Measurements from ENCODE around the gene CEACAM6.

CEACAM6 gene

DNA sequence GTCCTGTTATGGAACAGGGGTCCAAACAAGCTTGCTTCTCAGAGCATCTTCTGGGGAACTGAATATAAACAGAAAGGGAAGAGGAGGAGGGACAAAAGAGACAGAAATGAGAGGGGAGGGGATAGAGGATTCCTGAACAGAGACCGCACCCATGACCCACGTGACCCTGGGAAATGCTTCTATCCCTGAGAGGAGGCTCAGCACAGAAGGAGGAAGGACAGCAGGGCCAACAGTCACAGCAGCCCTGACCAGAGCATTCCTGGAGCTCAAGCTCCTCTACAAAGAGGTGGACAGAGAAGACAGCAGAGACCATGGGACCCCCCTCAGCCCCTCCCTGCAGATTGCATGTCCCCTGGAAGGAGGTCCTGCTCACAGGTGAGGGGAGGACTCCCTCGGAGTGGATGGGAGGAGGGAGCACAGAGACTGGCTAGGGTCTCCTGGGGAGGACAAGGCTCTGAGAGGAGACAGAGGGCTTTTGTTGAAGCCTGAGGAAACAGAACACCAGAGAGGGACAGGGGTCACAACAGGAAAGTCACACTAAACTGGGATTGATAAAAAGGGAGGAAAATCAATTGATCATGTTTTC, at the start of gene CEACAM6:
TSS of gene CEACAM6 (plus strand) at position 203 of the 586 bp plus-strand sequence. CDS start at position 312, 109 bp downstream.
- H3K4me2 ChIP-seq (ENCODE audit: insufficient read depth, low read length), result no peak within 1 kb of the TSS
- peaks cover 26% of the 10 kb centered on the region for H3K27me3 ChIP-seq (ENCODE audit: insufficient read depth, low read length, poor library complexity)
- H3K79me2 ChIP-seq (ENCODE audit: insufficient read depth, low read length), result no peaks in the 10 kb centered on the region
- no peak within 1 kb of the TSS for H3K27ac ChIP-seq (ENCODE audit: low read length)
- ATAC-seq (ENCODE audit: insufficient read depth, low read depth) (no peak), DNase-seq (no peak)
- no peaks in the 10 kb centered on the region for H3K36me3 ChIP-seq (ENCODE audit: insufficient read depth, low read length)
- no peak within 1 kb of the TSS for H2AFZ ChIP-seq (ENCODE audit: low read depth, low read length)
- H3K4me3 ChIP-seq (ENCODE audit: low read depth in 1 of 2, low read length in 2 of 2), result no peak within 1 kb of the TSS
- no peak within 1 kb of the TSS for H3K9ac ChIP-seq (ENCODE audit: low read depth, low read length)
- H3K4me1 ChIP-seq (ENCODE audit: insufficient read depth, low read length), result no peaks in the 10 kb centered on the region
- no peaks in the 10 kb centered on the region for H3K9me3 ChIP-seq (ENCODE audit: insufficient read depth, low read length, severe bottlenecking)
- no peak for TF ChIP-seq CTCF (IDR thresholded peaks at IDR 0.05; ENCODE audit: borderline replicate concordance, extremely low read depth, low read length, poor library complexity, severe bottlenecking)
- TF ChIP-seq EZH2 (IDR thresholded peaks at IDR 0.05; ENCODE audit: borderline replicate concordance, low read depth, low read length, severe bottlenecking), result no peak
- peaks cover 2% of the 10 kb centered on the region; the same call in 1 of the 2 replicates for H4K20me1 ChIP-seq (ENCODE audit: insufficient read depth, low read length)

GRCh38 chr19:41706741-41707501, 48.4 kb upstream of the CEACAM6 start:
- Histone ChIP-seq H3K36me3 (ENCODE audit: insufficient read depth, low read length) (no peaks in the 10 kb centered on the region), H2AFZ (ENCODE audit: low read depth, low read length) (no peak overlapping the region)

DNA sequence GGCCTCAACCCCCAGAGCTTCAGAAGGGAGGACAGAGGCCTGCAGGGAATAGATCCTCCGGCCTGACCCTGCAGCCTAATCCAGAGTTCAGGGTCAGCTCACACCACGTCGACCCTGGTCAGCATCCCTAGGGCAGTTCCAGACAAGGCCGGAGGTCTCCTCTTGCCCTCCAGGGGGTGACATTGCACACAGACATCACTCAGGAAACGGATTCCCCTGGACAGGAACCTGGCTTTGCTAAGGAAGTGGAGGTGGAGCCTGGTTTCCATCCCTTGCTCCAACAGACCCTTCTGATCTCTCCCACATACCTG, 47.9 kb upstream of the CEACAM6 start:
- H3K9me3 ChIP-seq (ENCODE audit: insufficient read depth, low read length, severe bottlenecking), result no peaks in the 10 kb centered on the region
- DNase-seq, result no peak
- no peaks in the 10 kb centered on the region for H3K79me2 ChIP-seq (ENCODE audit: insufficient read depth, low read length)
- peaks cover 15% of the 10 kb centered on the region for H3K27me3 ChIP-seq (ENCODE audit: insufficient read depth, low read length, poor library complexity)
- H3K4me3 ChIP-seq (ENCODE audit: low read depth in 1 of 2, low read length in 2 of 2), result no peak overlapping the region
- H3K4me2 ChIP-seq (ENCODE audit: insufficient read depth, low read length), result no peak overlapping the region
- H3K9ac ChIP-seq (ENCODE audit: low read depth, low read length), result no peak overlapping the region
- no peak for ATAC-seq (ENCODE audit: insufficient read depth, low read depth)
- no peaks in the 10 kb centered on the region for H3K4me1 ChIP-seq (ENCODE audit: insufficient read depth, low read length)
- no peak overlapping the region for H3K27ac ChIP-seq (ENCODE audit: low read length)
- H3K36me3 ChIP-seq (ENCODE audit: insufficient read depth, low read length), result no peaks in the 10 kb centered on the region
- no peak overlapping the region for H2AFZ ChIP-seq (ENCODE audit: low read depth, low read length)
- H4K20me1 ChIP-seq (ENCODE audit: insufficient read depth, low read length), result peaks cover 14% of the 10 kb centered on the region; the same call in 1 of the 2 replicates
- no peak for TF ChIP-seq EZH2 (IDR thresholded peaks at IDR 0.05; ENCODE audit: borderline replicate concordance, low read depth, low read length, severe bottlenecking)
- TF ChIP-seq CTCF (IDR thresholded peaks at IDR 0.05; ENCODE audit: borderline replicate concordance, extremely low read depth, low read length, poor library complexity, severe bottlenecking), result no peak

More at GRCh38 chr19:41706741-41707501, 48.4 kb upstream of the CEACAM6 start:
- TF ChIP-seq EZH2 (IDR thresholded peaks at IDR 0.05; ENCODE audit: borderline replicate concordance, low read depth, low read length, severe bottlenecking) (no peak), CTCF (IDR thresholded peaks at IDR 0.05; ENCODE audit: borderline replicate concordance, extremely low read depth, low read length, poor library complexity, severe bottlenecking) (peak; percentile 76)
- H3K27ac ChIP-seq (ENCODE audit: low read length), result no peak overlapping the region
- no peak overlapping the region for H3K4me3 ChIP-seq (ENCODE audit: low read depth in 1 of 2, low read length in 2 of 2)
- H4K20me1 ChIP-seq (ENCODE audit: insufficient read depth, low read length), result peaks cover 14% of the 10 kb centered on the region; the same call in 1 of the 2 replicates
- ATAC-seq (ENCODE audit: insufficient read depth, low read depth), result peak; percentile 84
- peaks cover 10% of the 10 kb centered on the region for H3K27me3 ChIP-seq (ENCODE audit: insufficient read depth, low read length, poor library complexity)
- no peak overlapping the region for H3K9ac ChIP-seq (ENCODE audit: low read depth, low read length)
- no peaks in the 10 kb centered on the region for H3K4me1 ChIP-seq (ENCODE audit: insufficient read depth, low read length)
- H3K4me2 ChIP-seq (ENCODE audit: insufficient read depth, low read length), result no peak overlapping the region
- no peaks in the 10 kb centered on the region for H3K79me2 ChIP-seq (ENCODE audit: insufficient read depth, low read length)
- DNase-seq, result peak; percentile 53
- no peaks in the 10 kb centered on the region for H3K9me3 ChIP-seq (ENCODE audit: insufficient read depth, low read length, severe bottlenecking)

Data from DND-41 (cell line).